Motor neuron (in vitro differentiated cells): ENCODE measurements around the gene EIF4G3. TPM values are rescaled to one million over a fixed set of nuclear protein-coding genes. Genes with fewer than 3 reads are reported as not detected.

ENCODE experiments used
- ATAC-seq, 8 experiments: fragments of 200-7000 bp; cut with Tn5 transposase; replicated peaks in 6 of 8; 2 replicates each; pipeline ENCODE4 v1.8.0; 2021; ENCODE audit warnings: mild to moderate bottlenecking in 8 of 8, moderate library complexity in 8 of 8
- H3K27ac ChIP-seq, 2 donors: fragments of 250-450 bp; sonication (Bioruptor Pico); 2 replicates each; pipeline ENCODE4 v1.9.0; 2021; ENCODE audit warnings: antibody characterized with exemption in 2 of 2, mild to moderate bottlenecking in 2 of 2, moderate library complexity in 1 of 2
- H3K4me1 ChIP-seq, 2 donors: fragments of 250-450 bp; sonication (Bioruptor Pico); replicated peaks in 1 of 2; 2 replicates each; pipeline ENCODE4 v1.6.1; 2021; ENCODE audit warnings: antibody characterized with exemption in 2 of 2, mild to moderate bottlenecking in 2 of 2, moderate library complexity in 1 of 2
- H3K4me3 ChIP-seq, 5 donors: fragments of 250-450 bp; sonication (Bioruptor Pico); 2 replicates each; pipeline ENCODE4 v1.9.0; 2021; ENCODE audit warnings: antibody characterized with exemption in 5 of 5, mild to moderate bottlenecking in 5 of 5, moderate library complexity in 4 of 5
- WGBS, 10 experiments: fragments of 450-650 bp; shearing (Covaris generic); methylation state at CpG; one replicate each; pipeline ENCODE4 v1.0.0; 2022; 5-methylcytosine and 5-hydroxymethylcytosine counted together
- in situ Hi-C, 9 experiments: fragments of 400-800 bp; cut with MboI; loops; one replicate each; pipeline ENCODE4 v1.15.0; 2021; ENCODE audit warnings: low sequenced_read_pairs in 9 of 9, low pct_unique_long_range_greater_than_20kb in 2 of 9; ENCODE audit not compliant: unreplicated experiment in 9 of 9
- total RNA-seq, 8 experiments: library from RNA; unstranded; fragments of 300-600 nt; gene quantifications; 2 replicates each; pipeline versions ENCODE4 v1.2.3 to v1.2.4, GENCODE V29; 2022

Gene EIF4G3
- total RNA-seq, 8 experiments from 2014 or later: 57.4 to 114 (median 72.9) TPM

GRCh38 chr1:20787840-20788795 lies 388.6 kb downstream of the EIF4G3 start:
- ATAC-seq: peak in 2 of 8 experiments; percentile 1 to 6
- Histone ChIP-seq H3K4me1 (peaks cover 0 to 9% of the 10 kb centered on the region in 2 donors), H3K4me3 (peak overlapping the region; percentile 64 to 98 (median 77)), H3K27ac (peak overlapping the region; percentile 93 to 97)
- WGBS, 10 experiments: 11 to 55% (median 36%) methylated on average over 7 to 22 of the region's 22 CpGs
- in situ Hi-C loops: no loop called here

DNA sequence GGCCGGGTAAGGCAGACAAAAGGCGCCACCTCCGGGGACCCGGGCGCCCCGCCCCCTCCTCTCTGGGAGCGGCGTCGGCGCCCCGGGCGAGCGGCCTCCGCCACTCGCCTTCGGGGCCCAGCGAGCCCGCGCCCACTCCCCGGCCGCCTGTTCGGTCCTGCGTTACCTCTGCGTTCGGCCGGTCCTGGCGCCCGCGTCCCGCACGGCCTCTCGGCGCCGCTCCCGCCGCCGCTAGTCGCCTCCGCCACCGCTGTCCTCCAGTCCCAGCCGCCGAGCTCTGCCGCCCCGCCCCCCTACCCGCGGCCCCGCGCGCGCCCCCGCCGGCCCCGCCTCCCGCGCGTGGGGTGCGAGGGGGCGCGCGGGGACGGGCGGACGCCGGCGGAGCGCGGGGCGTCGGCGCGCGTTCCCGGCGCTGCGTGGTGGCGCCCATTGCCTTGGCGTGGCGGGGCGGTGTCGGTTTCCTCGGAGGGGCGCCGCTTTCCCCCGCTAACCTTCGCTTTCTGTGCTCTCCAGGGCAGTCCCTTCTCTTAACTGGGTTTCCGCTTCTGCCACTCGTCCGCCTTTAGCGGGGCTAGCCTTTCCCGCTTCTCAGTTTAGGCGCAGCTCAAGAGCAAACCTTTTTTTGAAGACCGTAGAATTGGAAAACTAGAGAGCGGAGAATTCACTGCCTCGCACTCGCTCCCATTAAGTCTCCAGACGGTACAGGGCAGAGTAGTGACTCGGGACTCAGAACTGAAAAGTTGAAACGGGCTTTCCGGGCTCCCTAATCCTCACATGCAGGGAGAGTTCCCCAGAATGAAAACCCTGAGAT lies 389.5 kb downstream of the EIF4G3 start, which contains the start of gene HP1BP3:
Gene HP1BP3, minus strand, starts transcription at position 279 of the 811 bp plus-strand sequence. CDS start 6,867 bp downstream, outside the sequence.
- peak; percentile 43 to 75 (median 66) for ATAC-seq
- Histone ChIP-seq H3K27ac (peak within 1 kb of the TSS; percentile 93 to 97), H3K4me1 (peaks cover 0 to 9% of the 10 kb centered on the region in 2 donors), H3K4me3 (peak within 1 kb of the TSS; percentile 64 to 98 (median 77))
- in situ Hi-C loops: no loop called here
- 0 to 5% (median 0%) methylated on average over 1 to 15 of the region's 99 CpGs; no CpG with 5 or more reads in 2 of the 10 experiments for WGBS, 10 experiments

- in situ Hi-C loops: no loop called here
- Histone ChIP-seq H3K4me1 (peaks cover under 1 to 9% of the 10 kb centered on the region in 2 donors), H3K27ac (peak overlapping the region; percentile 93 to 97), H3K4me3 (peak overlapping the region; percentile 64 to 98 (median 77))
- ATAC-seq: peak; percentile 63 to 90 (median 84)
- WGBS, 10 experiments: 0% methylated on average over 2 to 12 of the region's 102 CpGs; no CpG with 5 or more reads in 4 of the 10 experiments
Measured at GRCh38 chr1:20786253-20787028, 390.3 kb downstream of the EIF4G3 start.

- Histone ChIP-seq H3K4me1 (peaks cover 4 to 9% of the 10 kb centered on the region in 2 donors), H3K4me3 (peak overlapping the region; percentile 64 to 98 (median 77)), H3K27ac (peak overlapping the region; percentile 93 to 97)
- ATAC-seq: peak in 1 of 8 experiments; percentile 1
- in situ Hi-C loops: no loop called here
- 0 to 7% (median 0%) methylated on average over 3 to 13 of the region's 16 CpGs; no CpG with 5 or more reads in 1 of the 10 experiments for WGBS, 10 experiments
Measured at GRCh38 chr1:20785907-20786252, 390.8 kb downstream of the EIF4G3 start.

GRCh38 chr1:20775700-20776099 lies 401.0 kb downstream of the EIF4G3 start:
- Histone ChIP-seq H3K4me3 (no peak overlapping the region), H3K4me1 (peaks cover 0 to 2% of the 10 kb centered on the region in 2 donors), H3K27ac (no peak overlapping the region)
- ATAC-seq: no peak
- in situ Hi-C loops: no loop called here
- 71 to 100% (median 97%) methylated on average over 1 to 4 of the region's 4 CpGs for WGBS, 10 experiments

DNA sequence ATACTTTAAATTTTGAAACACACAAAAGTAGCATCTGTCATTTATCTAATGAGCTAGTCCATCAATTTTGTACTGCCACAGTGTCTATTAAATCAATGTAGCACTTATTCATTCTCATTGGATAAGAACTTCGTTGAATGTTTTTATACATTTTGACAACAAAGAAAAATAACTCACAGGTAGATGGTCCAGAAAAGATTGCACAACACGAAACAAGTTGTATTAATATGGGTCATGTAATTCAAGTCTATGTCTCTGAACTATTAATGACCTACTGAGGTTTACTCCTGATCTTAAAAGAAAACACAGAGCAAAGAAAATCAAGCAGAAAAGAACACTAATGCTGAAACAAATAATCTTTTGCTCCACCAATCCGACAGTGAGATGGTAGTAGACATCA lies 404.9 kb downstream of the EIF4G3 start:
- no peaks in the 10 kb centered on the region for H3K4me1 ChIP-seq
- 92 to 100% (median 96%) methylated on average over 1 to 3 of the region's 3 CpGs for WGBS, 10 experiments
- H3K27ac ChIP-seq: no peak overlapping the region
- H3K4me3 ChIP-seq: no peak overlapping the region
- no peak for ATAC-seq
- in situ Hi-C loops: loop anchor here in 1 of 9 experiments (25.0 kb wide), 1 partner anchor 91 kb away; no protein-coding TSS in a partner anchor

DNA sequence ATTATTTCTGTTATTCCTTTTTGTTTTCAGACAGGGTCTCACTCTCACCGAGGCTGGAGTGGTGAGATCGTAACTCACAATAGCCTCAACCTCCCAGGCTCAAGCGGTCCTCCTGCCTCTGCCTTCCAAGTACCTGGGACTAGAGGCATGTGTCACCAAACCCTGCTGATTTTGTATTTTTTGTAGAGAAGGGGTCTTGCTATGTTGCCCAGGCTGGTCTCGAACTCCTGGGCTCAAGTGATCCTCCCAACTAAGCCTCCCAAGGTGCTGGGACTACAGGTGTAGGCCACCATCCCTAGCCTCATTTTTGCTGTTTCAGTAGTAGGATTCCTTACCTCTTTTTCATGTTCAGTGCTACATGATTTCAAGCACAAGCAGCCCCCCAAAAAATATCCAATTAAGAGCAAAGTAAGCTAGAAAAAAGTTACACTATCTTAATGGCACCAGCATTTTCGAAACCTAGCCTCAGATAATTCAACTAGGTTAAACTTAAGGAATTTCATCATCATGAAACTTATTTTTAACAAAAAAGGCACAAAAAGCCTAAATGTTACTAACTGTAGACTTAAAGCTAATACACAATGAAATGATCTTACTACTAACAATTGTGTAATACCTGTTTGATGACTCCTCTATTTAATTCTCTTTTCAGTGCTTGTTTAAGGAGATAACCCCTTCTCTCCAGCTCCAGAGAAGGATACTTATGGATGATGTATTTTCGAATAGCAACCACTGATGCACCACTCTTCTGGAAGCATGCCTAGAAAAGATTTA lies 406.2 kb downstream of the EIF4G3 start:
- Histone ChIP-seq H3K4me3 (no peak overlapping the region), H3K27ac (no peak overlapping the region), H3K4me1 (no peaks in the 10 kb centered on the region)
- ATAC-seq: no peak
- WGBS, 10 experiments: 91 to 100% (median 97%) methylated on average over 2 to 6 of the region's 6 CpGs
- in situ Hi-C loops: loop anchor here in 1 of 9 experiments (25.0 kb wide), 1 partner anchor 92 kb away; no protein-coding TSS in a partner anchor

GRCh38 chr1:20767271-20767670 lies 409.4 kb downstream of the EIF4G3 start:
- Histone ChIP-seq H3K4me1 (no peaks in the 10 kb centered on the region), H3K4me3 (no peak overlapping the region), H3K27ac (no peak overlapping the region)
- in situ Hi-C loops: loop anchor here in 1 of 9 experiments (25.0 kb wide), 1 partner anchor 95 kb away; no protein-coding TSS in a partner anchor
- no peak for ATAC-seq

GRCh38 chr1:20763417-20763816 lies 413.3 kb downstream of the EIF4G3 start:
- WGBS, 10 experiments: 35 to 100% (median 96%) methylated on average over 1 to 3 of the region's 3 CpGs; no CpG with 5 or more reads in 1 of the 10 experiments
- Histone ChIP-seq H3K27ac (no peak overlapping the region), H3K4me1 (no peaks in the 10 kb centered on the region), H3K4me3 (no peak overlapping the region)
- ATAC-seq: peak in 2 of 8 experiments; percentile 22 to 95
- in situ Hi-C loops: loop anchor here in 1 of 9 experiments (25.0 kb wide), 1 partner anchor 99 kb away; no protein-coding TSS in a partner anchor

DNA sequence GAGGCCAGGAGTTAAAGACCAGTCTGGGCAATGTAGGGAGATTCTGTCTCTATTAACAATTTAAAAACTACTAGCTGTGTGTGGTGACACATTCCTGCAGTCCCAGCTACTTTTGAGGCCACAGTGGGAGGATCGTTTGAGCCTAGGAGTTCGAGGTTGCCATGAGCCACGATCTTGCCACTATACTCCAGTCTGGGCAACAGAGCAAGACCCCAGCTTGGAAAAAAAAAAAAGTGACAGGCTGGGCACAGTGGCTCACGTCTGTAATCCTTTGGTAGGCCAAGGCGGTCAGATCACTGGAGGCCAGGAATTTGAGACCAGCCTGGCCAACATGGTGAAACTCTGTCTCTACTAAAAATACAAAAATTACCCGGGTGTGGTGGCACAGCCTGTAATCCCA lies 416.4 kb downstream of the EIF4G3 start:
- Histone ChIP-seq H3K4me1 (no peaks in the 10 kb centered on the region), H3K4me3 (no peak overlapping the region), H3K27ac (no peak overlapping the region)
- 86 to 100% (median 94%) methylated on average over 1 to 6 of the region's 6 CpGs; no CpG with 5 or more reads in 3 of the 10 experiments for WGBS, 10 experiments
- no peak for ATAC-seq
- in situ Hi-C loops: loop anchor here in 1 of 9 experiments (25.0 kb wide), 1 partner anchor 102 kb away; no protein-coding TSS in a partner anchor
